ENCODE measurements around the gene JAM3.

GRCh38 chr11:134079317-134079716 lies 10.4 kb downstream of the JAM3 start:
- TF ChIP-seq, protein P1, sequence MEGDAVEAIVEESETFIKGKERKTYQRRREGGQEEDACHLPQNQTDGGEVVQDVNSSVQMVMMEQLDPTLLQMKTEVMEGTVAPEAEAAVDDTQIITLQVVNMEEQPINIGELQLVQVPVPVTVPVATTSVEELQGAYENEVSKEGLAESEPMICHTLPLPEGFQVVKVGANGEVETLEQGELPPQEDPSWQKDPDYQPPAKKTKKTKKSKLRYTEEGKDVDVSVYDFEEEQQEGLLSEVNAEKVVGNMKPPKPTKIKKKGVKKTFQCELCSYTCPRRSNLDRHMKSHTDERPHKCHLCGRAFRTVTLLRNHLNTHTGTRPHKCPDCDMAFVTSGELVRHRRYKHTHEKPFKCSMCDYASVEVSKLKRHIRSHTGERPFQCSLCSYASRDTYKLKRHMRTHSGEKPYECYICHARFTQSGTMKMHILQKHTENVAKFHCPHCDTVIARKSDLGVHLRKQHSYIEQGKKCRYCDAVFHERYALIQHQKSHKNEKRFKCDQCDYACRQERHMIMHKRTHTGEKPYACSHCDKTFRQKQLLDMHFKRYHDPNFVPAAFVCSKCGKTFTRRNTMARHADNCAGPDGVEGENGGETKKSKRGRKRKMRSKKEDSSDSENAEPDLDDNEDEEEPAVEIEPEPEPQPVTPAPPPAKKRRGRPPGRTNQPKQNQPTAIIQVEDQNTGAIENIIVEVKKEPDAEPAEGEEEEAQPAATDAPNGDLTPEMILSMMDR (IDR thresholded peaks at IDR 0.05), result no peak
- TF ChIP-seq POLR2A (IDR thresholded peaks at IDR 0.05), result no peak
